GM23338 (cell line): ENCODE measurements around the gene APOL6.

Source experiments
- CREB1 ChIP-seq: fragments of 250-450 bp; sonication (Bioruptor Pico); IDR thresholded peaks from 2 replicates; pipeline ENCODE4 v1.5.0; 2020; ENCODE audit warnings: low read depth, mild to moderate bottlenecking, moderate library complexity
- ETS1 ChIP-seq: IDR thresholded peaks from 2 replicates; pipeline ENCODE4 v1.6.1; 2016; ENCODE audit warnings: antibody characterized with exemption
- POLR2AphosphoS5 ChIP-seq: IDR thresholded peaks from 2 replicates; pipeline ENCODE4 v1.6.1; 2016; ENCODE audit warnings: antibody characterized with exemption, low read depth
- TF ChIP-seq, protein P1 (sequence below), 2 experiments: fragments of 200-600 bp in 1 of 2; sonication (generic) in 1 of 2; conservative IDR thresholded peaks; 2 replicates each; pipeline versions ENCODE4 v1.5.1 to v1.6.1; 2016 to 2017; ENCODE audit warnings: antibody characterized with exemption in 2 of 2, low read depth in 2 of 2, mild to moderate bottlenecking in 2 of 2, moderate library complexity in 1 of 2

DNA sequence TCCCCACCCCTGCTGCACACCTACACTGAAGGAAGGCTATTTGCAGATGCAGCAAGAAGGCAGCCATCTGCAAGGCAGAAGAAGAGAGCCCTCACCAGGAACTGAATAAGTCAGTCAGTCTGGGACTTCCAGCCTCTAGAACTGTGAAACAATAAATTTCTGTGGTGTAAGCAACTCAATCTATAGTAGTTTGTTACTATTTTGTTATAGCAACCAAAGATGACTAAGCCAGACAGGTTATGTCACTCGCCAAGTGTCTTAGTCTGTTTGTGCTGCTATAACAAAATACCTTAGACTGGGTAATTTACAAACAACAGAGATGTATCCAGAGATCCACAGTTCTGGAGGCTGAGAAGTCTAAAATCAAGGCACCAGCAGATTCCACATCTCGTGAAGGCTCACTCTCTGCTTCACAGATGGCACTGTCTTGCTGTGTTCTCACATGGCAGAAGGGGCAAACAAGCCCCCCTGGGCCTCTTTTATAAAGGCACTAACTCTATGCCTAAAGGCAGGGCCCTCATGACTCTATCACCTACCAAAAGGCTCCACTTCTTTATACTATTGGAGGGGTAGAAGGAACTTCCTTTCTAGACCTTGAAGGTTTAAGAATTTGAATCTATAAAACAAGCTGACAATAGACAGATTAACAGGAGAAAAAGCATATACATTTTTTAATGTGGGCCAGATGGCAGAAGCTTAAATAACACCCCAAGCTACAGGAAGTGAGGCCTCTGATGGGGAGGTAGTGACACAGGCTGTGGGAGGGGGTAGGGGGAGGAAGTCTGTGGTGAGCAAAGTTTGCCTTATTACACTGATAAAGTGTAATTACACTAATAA is 12.3 kb downstream of the APOL6 start:
- no peak for TF ChIP-seq ETS1
- TF ChIP-seq, protein P1, sequence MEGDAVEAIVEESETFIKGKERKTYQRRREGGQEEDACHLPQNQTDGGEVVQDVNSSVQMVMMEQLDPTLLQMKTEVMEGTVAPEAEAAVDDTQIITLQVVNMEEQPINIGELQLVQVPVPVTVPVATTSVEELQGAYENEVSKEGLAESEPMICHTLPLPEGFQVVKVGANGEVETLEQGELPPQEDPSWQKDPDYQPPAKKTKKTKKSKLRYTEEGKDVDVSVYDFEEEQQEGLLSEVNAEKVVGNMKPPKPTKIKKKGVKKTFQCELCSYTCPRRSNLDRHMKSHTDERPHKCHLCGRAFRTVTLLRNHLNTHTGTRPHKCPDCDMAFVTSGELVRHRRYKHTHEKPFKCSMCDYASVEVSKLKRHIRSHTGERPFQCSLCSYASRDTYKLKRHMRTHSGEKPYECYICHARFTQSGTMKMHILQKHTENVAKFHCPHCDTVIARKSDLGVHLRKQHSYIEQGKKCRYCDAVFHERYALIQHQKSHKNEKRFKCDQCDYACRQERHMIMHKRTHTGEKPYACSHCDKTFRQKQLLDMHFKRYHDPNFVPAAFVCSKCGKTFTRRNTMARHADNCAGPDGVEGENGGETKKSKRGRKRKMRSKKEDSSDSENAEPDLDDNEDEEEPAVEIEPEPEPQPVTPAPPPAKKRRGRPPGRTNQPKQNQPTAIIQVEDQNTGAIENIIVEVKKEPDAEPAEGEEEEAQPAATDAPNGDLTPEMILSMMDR (conservative IDR thresholded peaks at IDR 0.05; ENCODE audit: low read depth in 2 of 2), result no peak
- TF ChIP-seq POLR2AphosphoS5, result no peak
- TF ChIP-seq CREB1 (CRISPR knock-in tag), result no peak
